ENCODE measurements around the gene SMIM43.

DNA sequence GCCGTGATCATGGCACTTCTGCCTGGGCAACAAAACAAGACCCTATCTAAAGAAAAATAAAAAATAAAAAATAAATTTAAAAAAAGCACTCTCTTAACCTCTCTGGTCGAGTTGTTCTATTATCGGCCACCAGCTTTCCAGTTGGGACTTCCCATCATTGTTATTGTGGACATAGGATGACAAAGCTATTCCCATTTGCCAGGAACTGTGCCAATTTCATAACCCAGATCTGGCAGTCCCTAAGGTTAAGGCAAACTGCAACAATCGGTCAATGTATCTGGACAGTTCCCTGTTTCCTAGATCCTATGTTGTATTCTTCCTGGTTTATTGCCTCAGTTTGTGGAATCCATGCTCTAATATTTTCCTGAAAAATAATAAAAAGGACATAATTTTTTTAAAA is 50.4 kb downstream of the SMIM43 start:
- TF ChIP-seq, protein P1, sequence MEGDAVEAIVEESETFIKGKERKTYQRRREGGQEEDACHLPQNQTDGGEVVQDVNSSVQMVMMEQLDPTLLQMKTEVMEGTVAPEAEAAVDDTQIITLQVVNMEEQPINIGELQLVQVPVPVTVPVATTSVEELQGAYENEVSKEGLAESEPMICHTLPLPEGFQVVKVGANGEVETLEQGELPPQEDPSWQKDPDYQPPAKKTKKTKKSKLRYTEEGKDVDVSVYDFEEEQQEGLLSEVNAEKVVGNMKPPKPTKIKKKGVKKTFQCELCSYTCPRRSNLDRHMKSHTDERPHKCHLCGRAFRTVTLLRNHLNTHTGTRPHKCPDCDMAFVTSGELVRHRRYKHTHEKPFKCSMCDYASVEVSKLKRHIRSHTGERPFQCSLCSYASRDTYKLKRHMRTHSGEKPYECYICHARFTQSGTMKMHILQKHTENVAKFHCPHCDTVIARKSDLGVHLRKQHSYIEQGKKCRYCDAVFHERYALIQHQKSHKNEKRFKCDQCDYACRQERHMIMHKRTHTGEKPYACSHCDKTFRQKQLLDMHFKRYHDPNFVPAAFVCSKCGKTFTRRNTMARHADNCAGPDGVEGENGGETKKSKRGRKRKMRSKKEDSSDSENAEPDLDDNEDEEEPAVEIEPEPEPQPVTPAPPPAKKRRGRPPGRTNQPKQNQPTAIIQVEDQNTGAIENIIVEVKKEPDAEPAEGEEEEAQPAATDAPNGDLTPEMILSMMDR (conservative IDR thresholded peaks at IDR 0.05; ENCODE audit: low read depth, low read length): no peak
- TF ChIP-seq EZH2 (IDR thresholded peaks at IDR 0.05; ENCODE audit: borderline replicate concordance, low read depth, low read length, poor library complexity, severe bottlenecking): no peak

Data from A673 (cell line).